Measurements from ENCODE around the gene SLC7A9.

DNA sequence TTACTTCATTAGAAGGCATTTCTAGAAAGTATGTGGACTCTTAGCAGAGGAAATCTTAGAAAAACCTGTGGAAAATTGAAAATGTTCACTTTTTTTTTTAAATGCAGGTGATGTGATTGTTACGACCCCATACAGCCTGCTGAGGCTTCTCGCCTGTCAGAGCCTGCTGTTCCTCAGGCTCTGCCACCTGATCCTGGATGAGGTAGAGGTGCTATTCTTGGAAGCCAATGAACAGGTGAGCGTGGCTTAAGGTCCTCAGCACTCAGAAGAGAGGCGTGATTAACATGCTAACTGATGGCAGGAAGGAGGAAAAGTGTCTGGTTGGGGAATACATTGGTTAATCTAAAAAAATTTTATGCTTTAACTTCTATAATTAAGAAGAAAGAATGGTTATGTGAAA is 71.4 kb downstream of the SLC7A9 start:
- TF ChIP-seq ZNF484 (CRISPR knock-in tag; IDR thresholded peaks at IDR 0.05; ENCODE audit: borderline replicate concordance, low read depth) (no peak), TBX3 (IDR thresholded peaks at IDR 0.05; ENCODE audit: borderline replicate concordance) (no peak), POLR2AphosphoS2 (IDR thresholded peaks at IDR 0.05; ENCODE audit: low read depth, low read length) (no peak), NCOR1 (IDR thresholded peaks at IDR 0.05; ENCODE audit: borderline replicate concordance, low read length) (no peak), HNRNPLL (IDR thresholded peaks at IDR 0.05; ENCODE audit: low read depth, low read length, poor library complexity, severe bottlenecking) (no peak), E2F2 (CRISPR knock-in tag; IDR thresholded peaks at IDR 0.05; ENCODE audit: borderline replicate concordance) (no peak), MAX (IDR thresholded peaks at IDR 0.05) (no peak), MTF2 (CRISPR knock-in tag; IDR thresholded peaks at IDR 0.05; ENCODE audit: borderline replicate concordance) (no peak), CBFB (CRISPR knock-in tag; IDR thresholded peaks at IDR 0.05) (no peak)
